HepG2 (cell line): ENCODE measurements around the gene TAGAP. TPM values are rescaled to one million over a fixed set of nuclear protein-coding genes. Genes with fewer than 3 reads are reported as not detected.

ENCODE experiments used
- ATAC-seq: fragments of 200-7000 bp; cut with Tn5 transposase; 3 replicates; pipeline ENCODE4 v1.9.1; 2020; ENCODE audit warnings: mild to moderate bottlenecking, moderate library complexity
- BruUV-seq: library from RNA; stranded (reverse); fragments of 400-500 nt; replicated peaks from 2 replicates; lab custom pipeline; 2021; lab: Mats Ljungman, UMichigan
- CTCF ChIA-PET: fragments of 300-600 bp; formaldehyde crosslinking; extraction: SDS; loops from one replicate; lab custom pipeline; 2021; ENCODE audit warnings: low total read pairs, inconsistent platforms, low intra/inter-chr PET ratio; lab: Yijun Ruan, JAX
- POLR2A ChIA-PET: fragments of 350-600 bp; sonication (Branson Sonifier 250); formaldehyde crosslinking; loops from one replicate; lab custom pipeline; 2020; ENCODE audit warnings: antibody characterized with exemption, inconsistent platforms; lab: Yijun Ruan, JAX
- DNase-seq: peaks from one replicate; pipeline ENCODE4 v3.0.0-alpha.2; 2015; ENCODE audit warnings: low spot score
- FAIRE-seq: peaks from 3 replicates; lab custom pipeline; 2011; peaks lifted over from hg19 to GRCh38; lab: Jason Lieb, UNC
- H2AFZ ChIP-seq: one replicate; pipeline ENCODE4 v1.6.1; 2011; ENCODE audit warnings: low read length, inconsistent platforms
- H3K27ac ChIP-seq: fragments of 300-600 bp; 3 replicates; pipeline ENCODE4 v1.8.0; 2011; ENCODE audit warnings: mixed run types, mild to moderate bottlenecking, mixed read lengths, low read length, inconsistent platforms; ENCODE audit not compliant: insufficient read depth; ENCODE audit errors: extremely low read length
- H3K27me3 ChIP-seq, 2 experiments: fragments of 200-600 bp in 1 of 2; 2 replicates in 1 of 2; 3 replicates in 1 of 2; pipeline versions ENCODE4 v1.6.0 to v1.8.0; 2011; ENCODE audit warnings: low read length in 2 of 2, mild to moderate bottlenecking in 2 of 2, moderate library complexity in 2 of 2, inconsistent platforms in 1 of 2; ENCODE audit not compliant: insufficient read depth in 2 of 2, control insufficient read depth in 1 of 2
- H3K36me3 ChIP-seq, 2 experiments: fragments of 200-600 bp in 1 of 2; replicated peaks in 1 of 2; 2 replicates in 1 of 2; 3 replicates in 1 of 2; pipeline versions ENCODE4 v1.5.1 to v1.8.0; 2011; ENCODE audit warnings: low read length in 2 of 2, inconsistent platforms in 1 of 2; ENCODE audit not compliant: insufficient read depth in 2 of 2, control insufficient read depth in 1 of 2
- H3K4me1 ChIP-seq: 2 replicates; pipeline ENCODE4 v1.5.1; 2012; ENCODE audit warnings: low read length, inconsistent platforms; ENCODE audit not compliant: insufficient read depth
- H3K4me2 ChIP-seq: 2 replicates; pipeline ENCODE4 v1.6.0; 2011; ENCODE audit warnings: low read depth, low read length, inconsistent platforms
- H3K4me3 ChIP-seq, 3 experiments: fragments of 200-600 bp in 1 of 3; sonication (generic), shearing (Covaris generic) in 1 of 3; replicated peaks in 1 of 3; 2 replicates each; pipeline ENCODE4 v1.5.1; 2011 to 2016; ENCODE audit warnings: low read length in 3 of 3, inconsistent platforms in 2 of 3, low read depth in 2 of 3, mild to moderate bottlenecking in 2 of 3, control low read depth in 1 of 3, mixed read lengths in 1 of 3; ENCODE audit not compliant: insufficient read depth in 1 of 3
- H3K79me2 ChIP-seq: one replicate; pipeline ENCODE4 v1.6.1; 2011; ENCODE audit warnings: low read length, inconsistent platforms; ENCODE audit not compliant: insufficient read depth
- H3K9ac ChIP-seq: 2 replicates; pipeline ENCODE4 v1.6.0; 2011; ENCODE audit warnings: mild to moderate bottlenecking, low read depth, low read length, inconsistent platforms; ENCODE audit not compliant: insufficient read depth
- H3K9me3 ChIP-seq: 2 replicates; pipeline ENCODE4 v1.5.1; 2012; ENCODE audit warnings: mild to moderate bottlenecking, low read length
- H4K20me1 ChIP-seq: 2 replicates; pipeline ENCODE4 v1.6.0; 2011; ENCODE audit warnings: inconsistent platforms, mild to moderate bottlenecking, low read length, moderate library complexity; ENCODE audit not compliant: insufficient read depth
- ATF3 ChIP-seq: sonication (generic); formaldehyde crosslinking; IDR thresholded peaks from 2 replicates; pipeline ENCODE4 v1.4.0; 2020; ENCODE audit warnings: missing genetic modification reagents
- ATF4 ChIP-seq, 2 experiments: fragments of 450-650 bp in 1 of 2; sonication (generic) in 1 of 2; formaldehyde crosslinking; IDR thresholded peaks; 2 replicates each; pipeline versions ENCODE4 v1.5.0 to v1.8.0; 2020 to 2022; ENCODE audit warnings: mild to moderate bottlenecking in 1 of 2, missing genetic modification reagents in 1 of 2
- EEA1 ChIP-seq: sonication (generic); formaldehyde crosslinking; IDR thresholded peaks from 2 replicates; pipeline ENCODE4 v1.5.1; 2020; ENCODE audit warnings: mild to moderate bottlenecking, missing genetic modification reagents, borderline replicate concordance
- JUND ChIP-seq: sonication (generic); formaldehyde crosslinking; IDR thresholded peaks from 2 replicates; pipeline ENCODE4 v1.8.0; 2022; ENCODE audit warnings: mild to moderate bottlenecking, missing genetic modification reagents
- ZBED4 ChIP-seq: sonication (generic); formaldehyde crosslinking; IDR thresholded peaks from 2 replicates; pipeline ENCODE4 v1.4.0; 2020; ENCODE audit warnings: missing genetic modification reagents, borderline replicate concordance
- ZNF205 ChIP-seq: IDR thresholded peaks from 2 replicates; pipeline ENCODE4 v1.6.1; 2018; ENCODE audit warnings: missing biosample characterization, missing genetic modification reagents
- WGBS: methylation state at CpG from one replicate; pipeline ENCODE4 v1.1.6; 2017; ENCODE audit warnings: low lambda C conversion rate; 5-methylcytosine and 5-hydroxymethylcytosine counted together
- in situ Hi-C: cut with HindIII; loops from 2 replicates; pipeline ENCODE4 v1.10.0; 2017; ENCODE audit warnings: low pct_unique_long_range_greater_than_20kb; ENCODE audit not compliant: extremely low pct_ligation_motif_present
- intact Hi-C: fragments of 100-400 bp; cut with micrococcal nuclease; formaldehyde crosslinking; loops from one replicate; pipeline ENCODE4 v1.10.0; 2022; ENCODE audit not compliant: unreplicated experiment
- polyA plus RNA-seq, 8 experiments: library from polyadenylated mRNA; depleted of rRNA in 3 of 8; stranded (reverse) in 7 of 8; unstranded in 1 of 8; fragments of >200 nt; fragmentation: Illumina TruSeq in 4 of 8; extraction: Trizol in 4 of 8; gene quantifications; 2 replicates each; pipeline versions ENCODE4 v1.2.1 to v1.2.3, GENCODE V29; 2011 to 2016; ENCODE audit warnings: low read depth in 4 of 8, missing spikeins in 1 of 8, mixed read lengths in 1 of 8; ENCODE audit not compliant: insufficient read depth in 1 of 8
- total RNA-seq, 5 experiments: library from RNA; depleted of rRNA; stranded (reverse); fragments of >200 nt; fragmentation: Illumina TruSeq; extraction: Trizol; gene quantifications; 2 replicates each; pipeline ENCODE4 v1.2.3, GENCODE V29; 2016; ENCODE audit warnings: low read depth in 1 of 5

The TAGAP gene
- total and polyA plus RNA-seq, 2 of the 13 experiments (the other 11 are each of a cell fraction or from before 2014, with no cell fraction given): not detected

- POLR2A ChIA-PET: no interaction called here
- Histone ChIP-seq H3K36me3 (no peaks in the 10 kb centered on the region), H3K4me3 (no peak overlapping the region), H3K79me2 (no peaks in the 10 kb centered on the region), H3K4me2 (no peak overlapping the region), H3K9ac (no peak overlapping the region), H3K4me1 (peaks cover 8% of the 10 kb centered on the region; the same call in 1 of the 2 replicates), H3K27ac (no peak overlapping the region), H3K9me3 (no peaks in the 10 kb centered on the region), H3K27me3 (peaks cover 3 to 47% of the 10 kb centered on the region in 2 experiments; a peak in 4 of 5 replicates), H4K20me1 (no peaks in the 10 kb centered on the region), H2AFZ (no peak overlapping the region)
- no peak for FAIRE-seq
- DNase-seq: no peak
- intact Hi-C loops (no loop called here), in situ Hi-C loops (no loop called here)
- no peak for ATAC-seq
- BruUV-seq: no TSS peak
- peak; percentile 90 for TF ChIP-seq ZNF205
- no peak for TF ChIP-seq ATF4 (CRISPR knock-in tag; IDR thresholded peaks at IDR 0.05)
- WGBS: 4% methylated on average over 7 of the region's 7 CpGs
- CTCF ChIA-PET: no interaction called here
These were observed 27.3 kb upstream of the TAGAP start for GRCh38 chr6:159071843-159072769.

DNA sequence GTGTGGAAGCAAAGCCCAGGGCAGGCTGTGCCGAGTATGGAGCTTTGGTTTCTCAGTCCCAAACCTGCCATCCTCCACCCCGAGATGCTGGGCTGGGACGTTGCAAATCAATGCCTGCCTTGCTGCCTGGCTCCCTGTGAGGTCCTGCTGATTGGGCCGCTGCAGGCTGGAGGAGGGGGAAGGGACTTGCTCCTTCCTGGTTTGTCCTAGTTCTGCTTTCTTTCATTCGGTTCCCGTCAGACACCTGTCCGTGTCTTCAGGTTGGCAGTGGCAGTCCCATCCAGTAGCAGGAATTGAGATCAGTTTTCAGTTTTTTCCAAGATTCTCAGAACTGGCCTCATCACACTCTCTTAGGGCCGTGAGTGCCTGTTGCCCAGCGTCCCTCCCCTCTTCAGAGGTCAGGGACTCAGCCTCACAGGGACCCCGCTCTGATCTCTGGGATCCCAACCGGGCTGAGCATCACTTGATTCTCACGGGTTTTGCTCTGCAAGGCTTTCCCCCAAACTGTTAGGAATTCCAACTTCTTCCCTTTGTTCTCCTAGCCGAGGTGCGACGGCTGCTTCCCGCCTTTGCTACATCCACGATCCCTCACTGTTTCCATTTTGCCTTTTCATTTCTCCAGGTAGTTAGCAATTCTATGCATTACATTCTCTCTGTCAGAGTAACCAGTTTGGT lies 24.2 kb upstream of the TAGAP start:
- POLR2A ChIA-PET: no interaction called here
- DNase-seq (no peak), FAIRE-seq (no peak), ATAC-seq (no peak)
- H3K4me1 ChIP-seq: peaks cover 5% of the 10 kb centered on the region; the same call in 1 of the 2 replicates
- intact Hi-C loops (no loop called here), in situ Hi-C loops (no loop called here)
- peaks cover 3 to 51% of the 10 kb centered on the region in 2 experiments; a peak in 4 of 5 replicates for H3K27me3 ChIP-seq
- no peak overlapping the region for H3K4me2 ChIP-seq
- no peaks in the 10 kb centered on the region for H4K20me1 ChIP-seq
- H3K4me3 ChIP-seq: no peak overlapping the region
- WGBS: 33% methylated on average over 16 of the region's 17 CpGs
- CTCF ChIA-PET: no interaction called here
- H2AFZ ChIP-seq: no peak overlapping the region
- no peak overlapping the region for H3K27ac ChIP-seq
- BruUV-seq: no TSS peak
- no peak overlapping the region for H3K9ac ChIP-seq
- no peaks in the 10 kb centered on the region for H3K79me2 ChIP-seq
- H3K36me3 ChIP-seq: no peaks in the 10 kb centered on the region
- no peaks in the 10 kb centered on the region for H3K9me3 ChIP-seq
- TF ChIP-seq ZBED4 (no peak), JUND (no peak), EEA1 (CRISPR knock-in tag) (no peak), ATF3 (CRISPR knock-in tag) (no peak)
